Transverse colon (tissue), 4 donors: ENCODE data around the gene STK10.

Source experiments
- EP300 ChIP-seq: sonication (generic); formaldehyde crosslinking; IDR thresholded peaks from one replicate; pipeline ENCODE4 v1.6.1; 2017; ENCODE audit warnings: antibody characterized with exemption, low read depth
- POLR2AphosphoS5 ChIP-seq, 3 donors: sonication (generic); formaldehyde crosslinking; IDR thresholded peaks; one replicate each; pipeline ENCODE4 v1.6.1; 2016; ENCODE audit warnings: antibody characterized with exemption in 3 of 3
- TF ChIP-seq, protein P1 (sequence below), 5 experiments: fragments of 200-600 bp in 3 of 5; fragments of 450-650 bp in 2 of 5; sonication (generic) in 3 of 5; IDR thresholded peaks; 1 replicate in 2 of 5; 2 replicates in 3 of 5; pipeline ENCODE4 v1.5.1; 2016 to 2017; ENCODE audit warnings: antibody characterized with exemption in 5 of 5, inconsistent platforms in 3 of 5, mild to moderate bottlenecking in 2 of 5, moderate library complexity in 1 of 5

DNA sequence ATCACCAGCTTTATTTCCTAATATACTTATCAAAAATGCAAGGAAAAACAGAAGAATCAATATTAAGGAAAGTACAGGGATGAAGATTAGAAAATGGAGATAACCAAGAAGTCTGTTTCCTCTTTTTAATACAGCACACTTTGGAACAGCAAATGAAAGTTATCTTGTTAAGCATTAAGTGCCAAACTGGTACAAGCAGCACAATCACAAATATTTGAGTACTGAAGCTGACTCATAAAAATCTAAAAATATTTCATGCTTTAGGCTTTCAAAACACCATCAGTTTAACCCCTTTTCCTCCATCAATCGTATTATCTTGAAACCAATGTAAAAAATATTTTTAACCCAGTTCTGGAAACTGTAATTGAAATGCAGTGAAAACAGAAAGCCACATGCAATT is 184.3 kb downstream of the STK10 start:
- TF ChIP-seq, protein P1, sequence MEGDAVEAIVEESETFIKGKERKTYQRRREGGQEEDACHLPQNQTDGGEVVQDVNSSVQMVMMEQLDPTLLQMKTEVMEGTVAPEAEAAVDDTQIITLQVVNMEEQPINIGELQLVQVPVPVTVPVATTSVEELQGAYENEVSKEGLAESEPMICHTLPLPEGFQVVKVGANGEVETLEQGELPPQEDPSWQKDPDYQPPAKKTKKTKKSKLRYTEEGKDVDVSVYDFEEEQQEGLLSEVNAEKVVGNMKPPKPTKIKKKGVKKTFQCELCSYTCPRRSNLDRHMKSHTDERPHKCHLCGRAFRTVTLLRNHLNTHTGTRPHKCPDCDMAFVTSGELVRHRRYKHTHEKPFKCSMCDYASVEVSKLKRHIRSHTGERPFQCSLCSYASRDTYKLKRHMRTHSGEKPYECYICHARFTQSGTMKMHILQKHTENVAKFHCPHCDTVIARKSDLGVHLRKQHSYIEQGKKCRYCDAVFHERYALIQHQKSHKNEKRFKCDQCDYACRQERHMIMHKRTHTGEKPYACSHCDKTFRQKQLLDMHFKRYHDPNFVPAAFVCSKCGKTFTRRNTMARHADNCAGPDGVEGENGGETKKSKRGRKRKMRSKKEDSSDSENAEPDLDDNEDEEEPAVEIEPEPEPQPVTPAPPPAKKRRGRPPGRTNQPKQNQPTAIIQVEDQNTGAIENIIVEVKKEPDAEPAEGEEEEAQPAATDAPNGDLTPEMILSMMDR (IDR thresholded peaks at IDR 0.05): no peak
- TF ChIP-seq POLR2AphosphoS5 (IDR thresholded peaks at IDR 0.05) (no peak), EP300 (no peak)
